Left renal cortex interstitium (tissue), 4 donors: ENCODE results near the gene ADCY4. TPM values are rescaled to one million over a fixed set of nuclear protein-coding genes. Genes with fewer than 3 reads are reported as not detected.
"Not testable (repeated sequence)": the region's sequence is repeated elsewhere in the genome, so short reads cannot be mapped to it uniquely, and the experiment has no call there.

ENCODE experiments used
- DNase-seq, 4 donors: peaks; one replicate each; pipeline ENCODE4 v3.0.0-alpha.2; 2013; ENCODE audit warnings: low read depth in 4 of 4, low spot score in 2 of 4, missing footprints in 1 of 4
- polyA plus RNA-seq, 4 donors: library from polyadenylated mRNA; unstranded; fragments of 120-200 nt; gene quantifications; one replicate each; pipeline ENCODE4 v1.2.1, GENCODE V29; 2013; ENCODE audit not compliant: insufficient read length in 4 of 4

Gene ADCY4
- polyA plus RNA-seq, 4 donors = 15.8 to 26.6 (median 21.4) TPM

DNA sequence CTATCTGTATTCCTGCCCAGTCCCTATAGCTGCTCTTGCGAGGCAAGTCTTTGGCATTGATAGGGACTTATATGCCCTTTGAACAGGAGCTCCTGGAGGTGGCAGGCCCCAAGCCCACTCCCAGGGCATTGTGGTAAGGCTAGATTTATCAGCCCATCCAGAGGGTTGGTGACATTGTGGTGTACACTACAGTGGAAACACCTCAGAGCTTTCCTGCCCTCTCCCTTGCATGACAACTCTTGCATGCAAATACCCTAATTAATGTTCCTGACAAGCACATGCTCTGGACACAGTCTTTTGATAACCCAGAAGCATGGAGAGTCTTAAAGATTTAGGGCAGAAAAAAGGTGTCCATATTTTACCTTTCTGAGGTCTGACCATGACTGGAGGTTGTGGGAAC lies 5.7 kb upstream of the ADCY4 start:
- no peak for DNase-seq

DNA sequence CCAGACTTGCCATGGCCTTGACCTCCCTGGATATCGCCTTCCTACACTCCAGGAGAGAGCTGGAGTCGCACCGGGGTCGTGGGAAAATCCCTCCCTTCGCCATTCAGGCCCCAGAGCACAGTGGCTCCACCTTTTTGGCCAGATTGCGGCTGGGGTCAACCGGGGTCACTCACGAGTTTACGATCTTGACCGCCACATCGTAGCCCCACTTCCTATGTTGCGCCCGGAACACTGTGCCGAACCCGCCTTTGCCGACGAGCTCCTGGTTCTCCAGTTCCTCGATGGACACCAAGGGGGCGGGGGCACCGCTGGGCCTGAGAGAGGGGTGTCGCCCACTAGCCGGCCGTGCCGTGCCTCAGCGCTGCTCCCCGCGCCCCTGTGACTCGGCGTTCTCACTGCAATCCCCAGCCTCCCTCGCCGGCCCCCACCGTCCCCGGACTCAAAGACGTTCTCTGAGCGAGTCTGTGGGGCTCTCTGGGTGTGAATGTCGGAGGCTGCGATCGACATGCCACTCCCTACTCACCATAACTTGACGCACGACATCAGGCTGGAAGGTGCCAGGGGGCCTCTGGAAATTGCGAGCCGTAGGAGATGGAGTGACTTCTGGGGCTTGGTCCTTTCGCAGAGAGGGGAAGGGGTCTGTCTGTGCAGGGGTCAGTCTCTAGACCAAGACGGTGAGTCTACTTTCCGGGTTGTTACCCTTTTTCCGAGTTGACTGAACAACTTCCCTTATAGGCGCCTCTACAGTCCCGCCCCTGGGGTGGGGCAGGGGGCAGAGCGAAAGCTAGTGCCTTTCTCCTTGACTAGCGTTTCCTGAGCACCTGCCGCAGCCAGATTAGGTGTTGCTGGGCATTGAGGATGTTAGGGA lies 4.6 kb upstream of the ADCY4 start, which contains the start of gene RIPK3:
RIPK3 (minus strand) TSS at position 708 of the 868 bp plus-strand sequence; CDS start at position 543, 165 bp downstream.
- DNase-seq = no peak

DNA sequence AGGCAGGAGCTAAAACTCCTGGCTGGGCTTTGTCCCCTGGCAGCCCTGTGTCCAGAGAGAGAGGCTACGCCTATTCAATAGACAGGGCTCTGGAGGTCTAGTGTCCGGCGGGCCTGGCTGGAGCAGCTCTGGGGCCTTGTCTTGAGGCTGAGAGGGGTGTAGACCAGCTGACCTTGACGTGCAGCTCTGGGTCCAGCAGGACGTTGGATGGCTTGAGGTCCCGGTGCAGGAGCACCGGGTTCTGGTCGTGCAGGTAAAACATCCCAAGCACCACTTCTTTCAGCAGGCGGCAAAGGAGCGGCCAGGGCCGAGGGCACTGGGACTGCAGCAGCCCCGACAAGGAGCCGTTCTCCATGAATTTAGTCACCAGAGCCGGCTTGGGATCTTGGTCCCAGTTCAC lies 4.0 kb upstream of the ADCY4 start:
- DNase-seq = no peak

DNA sequence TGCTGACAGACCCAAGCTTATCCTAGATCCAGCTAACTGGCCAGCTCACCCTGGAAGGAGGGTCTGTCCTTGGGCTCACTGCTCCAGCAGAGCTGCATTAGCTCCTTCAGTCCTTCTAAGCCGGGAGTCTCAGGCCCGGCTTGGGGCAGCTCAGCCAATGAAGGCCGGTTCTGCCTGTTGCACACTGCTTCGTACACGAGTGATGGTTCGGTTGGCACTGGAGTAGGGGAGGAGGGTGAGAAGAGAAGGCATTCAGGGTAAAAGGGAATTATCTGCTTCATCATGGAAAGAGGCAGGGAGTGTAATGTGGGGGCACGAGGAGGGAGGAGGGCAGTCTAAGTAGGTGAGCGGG lies 2.9 kb upstream of the ADCY4 start:
- DNase-seq = no peak

DNA sequence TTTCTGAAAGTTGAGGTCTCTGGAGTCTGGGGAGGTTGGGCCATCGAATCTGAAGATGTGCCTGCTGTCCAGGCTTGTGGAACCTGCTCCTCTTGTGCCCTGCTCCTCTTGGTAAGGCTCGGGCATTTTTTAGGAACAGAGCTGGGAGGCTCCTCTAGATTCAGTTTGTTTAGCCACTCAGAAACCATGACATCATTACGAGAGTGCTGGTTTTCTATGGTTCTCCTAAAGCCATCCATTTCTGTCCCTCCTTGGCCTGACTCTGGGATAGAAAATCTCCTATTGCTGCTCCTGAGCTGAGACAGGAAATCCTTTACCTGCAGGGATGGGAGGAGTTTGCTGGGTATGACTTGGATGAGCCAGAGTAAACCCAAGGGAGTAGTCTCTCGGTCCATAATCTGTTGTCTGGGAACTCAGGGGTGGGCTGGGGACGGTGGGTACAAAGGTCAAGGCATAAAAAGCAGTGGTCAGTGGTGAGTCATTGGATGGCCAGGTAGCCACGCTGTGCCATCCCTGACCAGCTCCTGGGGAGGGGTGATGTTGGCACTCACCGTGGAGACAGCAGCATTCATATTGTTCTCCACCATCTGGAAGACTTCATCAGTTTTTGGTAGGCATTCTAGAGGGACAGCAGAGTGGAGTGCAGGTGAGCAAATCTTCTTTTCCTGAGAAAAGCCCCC lies 2.4 kb upstream of the ADCY4 start:
- no peak for DNase-seq

DNA sequence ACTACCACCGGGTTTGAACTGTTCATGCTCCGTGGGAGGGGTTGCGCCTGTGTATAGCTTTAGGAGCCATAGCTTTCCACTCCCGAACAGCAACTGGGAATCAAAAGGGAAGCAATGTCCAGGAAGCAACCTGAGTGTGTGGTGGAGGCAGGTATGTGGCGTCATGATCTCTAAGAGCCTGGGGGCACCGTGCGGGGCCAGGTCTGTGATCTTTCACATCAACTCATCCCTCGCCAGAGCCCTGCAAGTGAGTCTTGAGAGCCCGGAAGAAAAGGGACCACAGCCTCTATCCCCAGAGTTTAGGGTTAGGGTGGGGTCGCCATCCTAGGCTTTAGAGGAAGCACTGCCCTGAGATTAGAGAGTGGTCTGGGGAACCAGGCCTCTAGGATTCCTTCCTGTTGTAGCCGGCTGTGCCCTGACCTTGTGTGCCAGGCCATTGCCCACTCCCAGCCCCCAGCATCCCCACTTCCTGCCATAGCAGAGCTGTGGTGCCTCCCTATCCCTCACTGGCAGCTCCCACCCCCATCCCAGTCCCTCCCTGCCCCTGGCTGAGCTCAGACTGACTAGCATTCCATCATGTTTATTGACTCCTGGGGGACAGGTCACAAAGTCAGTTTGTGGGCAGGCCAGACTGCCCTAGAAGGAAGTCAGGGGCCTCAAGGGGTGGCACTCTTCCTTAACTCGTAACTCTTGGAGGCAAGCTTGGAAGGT lies 745 bp upstream of the ADCY4 start:
- no peak for DNase-seq

DNA sequence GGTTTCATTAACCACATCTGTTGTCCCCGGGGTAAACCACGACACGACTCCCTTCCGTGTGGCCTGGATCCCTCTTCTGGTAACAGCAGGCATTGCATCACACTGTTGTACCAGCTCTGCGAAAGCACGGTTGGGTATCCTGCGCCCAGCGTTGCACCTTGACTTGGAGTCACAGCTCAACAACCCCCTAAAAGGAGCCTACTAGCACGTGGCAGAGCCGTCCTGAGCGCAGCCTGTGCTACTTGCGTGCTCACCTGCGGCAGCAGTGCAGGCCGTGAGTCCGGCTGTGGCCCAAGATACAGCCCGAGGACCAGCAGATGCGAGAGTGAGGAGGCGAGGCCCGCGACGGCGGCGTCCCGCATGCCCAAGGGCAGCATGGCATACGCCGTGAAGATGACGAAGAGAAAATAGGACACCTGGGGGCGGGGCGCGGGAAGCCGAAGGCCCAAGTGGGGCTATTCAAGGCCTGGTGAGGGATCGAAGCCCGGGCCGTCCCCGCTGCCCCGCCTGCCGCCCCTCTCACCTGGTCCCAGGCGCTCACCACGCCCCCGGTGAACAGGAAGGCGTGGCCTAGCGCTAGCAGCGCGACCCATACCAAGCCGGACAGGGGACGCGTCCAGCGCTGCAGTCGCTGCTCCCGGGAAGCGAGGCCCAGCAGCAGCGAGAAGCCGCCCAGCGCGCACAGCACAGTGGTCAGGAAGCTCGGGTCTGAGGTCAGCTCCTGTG lies 2.4 kb downstream of the ADCY4 start:
- DNase-seq = no peak

DNA sequence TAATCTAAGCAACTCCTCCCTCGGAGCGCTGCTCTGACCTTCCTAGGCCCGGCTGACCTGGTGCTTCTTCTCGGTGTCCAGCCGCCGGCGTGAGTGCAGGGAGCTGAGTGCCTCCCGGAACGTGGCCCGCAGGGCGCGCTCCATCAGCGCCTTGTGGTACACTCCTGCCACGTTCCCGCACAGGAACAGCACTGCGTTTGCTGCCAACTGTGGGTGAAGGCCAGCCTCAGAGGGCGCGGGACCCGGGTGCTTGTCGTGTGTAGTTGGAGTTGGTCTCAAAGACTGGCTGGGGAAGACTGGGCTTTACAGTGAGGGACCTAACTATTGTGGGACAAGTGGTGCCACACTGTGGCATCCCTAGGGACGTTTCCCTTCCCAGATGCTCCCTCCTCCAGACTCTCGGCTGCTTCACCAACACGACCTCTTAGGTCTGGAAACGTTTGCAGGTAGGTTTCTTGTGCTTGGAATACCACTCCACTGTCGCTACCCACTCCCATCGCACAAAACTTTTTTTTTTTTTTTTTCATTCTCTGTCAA lies 3.1 kb downstream of the ADCY4 start:
- DNase-seq = no peak

DNA sequence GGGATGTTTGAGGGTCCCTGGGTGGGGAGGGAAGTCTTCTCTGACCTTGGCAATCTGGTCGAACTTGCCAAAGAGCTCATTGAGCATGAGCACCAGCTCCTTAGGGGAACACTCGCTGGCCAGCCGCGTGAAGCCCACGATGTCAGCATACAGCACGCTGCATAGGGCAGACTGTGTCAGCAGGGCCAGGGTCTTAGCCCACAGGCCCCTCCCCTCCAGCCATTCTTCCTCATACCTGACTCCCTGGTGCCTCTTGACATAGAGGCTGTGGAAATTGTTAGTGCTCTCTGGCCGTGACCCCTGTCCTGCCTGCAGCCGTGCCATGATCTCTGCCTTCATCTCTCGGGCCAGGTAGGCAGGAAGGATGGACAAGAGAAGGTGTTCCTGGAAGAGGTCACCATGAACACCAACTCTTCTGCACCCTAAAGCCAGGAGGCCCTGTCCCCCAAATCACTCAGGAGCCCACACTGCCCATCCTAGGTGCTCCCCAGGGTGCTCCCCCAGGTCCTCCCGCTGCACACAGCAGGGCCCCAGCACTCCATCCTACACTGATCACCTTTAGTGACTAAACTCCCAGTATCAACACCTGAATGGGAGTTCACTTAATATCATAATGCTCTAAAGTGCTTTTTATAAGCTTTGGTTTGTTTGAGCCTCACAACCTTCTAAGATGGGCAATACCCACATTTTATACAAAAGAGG lies 3.7 kb downstream of the ADCY4 start:
- DNase-seq = no peak

DNA sequence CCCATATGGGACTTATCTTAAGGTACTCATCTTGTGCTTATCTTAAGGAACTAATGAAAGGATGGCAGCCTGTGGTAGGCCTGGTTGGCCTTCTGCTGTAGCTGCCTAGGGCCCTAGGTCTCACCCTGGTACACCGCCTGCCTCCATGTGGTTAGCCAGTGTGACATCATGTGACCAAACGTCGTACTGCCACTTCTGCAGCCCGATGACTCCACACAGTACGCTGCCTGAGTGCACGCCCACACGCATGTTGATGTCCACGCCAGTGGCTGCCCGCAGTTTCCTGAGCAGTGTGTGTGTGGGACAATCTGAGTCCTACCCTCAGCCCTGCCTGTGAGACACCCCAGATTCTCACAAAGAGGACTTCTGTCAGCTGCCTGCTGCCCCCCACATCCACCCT lies 5.1 kb downstream of the ADCY4 start:
- DNase-seq = no peak

DNA sequence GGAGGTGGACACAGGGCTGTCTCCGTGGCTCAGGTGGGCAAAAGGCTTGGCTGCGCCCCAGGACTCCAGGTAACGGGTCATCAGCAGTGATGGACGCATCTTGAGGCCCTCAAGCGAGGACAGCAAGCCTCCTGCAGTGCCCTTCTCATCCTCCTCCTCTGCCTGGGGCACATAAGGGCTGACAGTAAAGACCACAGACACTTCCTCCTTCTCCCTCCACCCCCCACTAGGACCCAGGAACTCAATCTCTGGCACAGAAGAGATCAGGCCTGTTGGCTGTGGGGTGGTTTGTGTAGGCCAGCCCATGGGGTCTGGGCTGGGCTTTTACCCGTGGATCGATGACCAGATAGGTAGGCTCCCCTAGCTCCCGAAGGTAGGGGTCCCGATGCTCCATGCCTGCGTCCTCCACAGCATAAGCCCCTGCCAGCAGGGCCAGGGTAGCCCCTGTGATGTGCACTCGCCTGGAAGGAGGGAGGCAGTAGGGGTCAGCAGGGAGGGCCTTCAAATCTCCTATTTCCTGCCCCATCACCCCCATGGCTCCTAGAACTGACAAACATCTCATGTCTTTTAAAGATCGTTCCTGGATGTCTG lies 5.7 kb downstream of the ADCY4 start:
- no peak for DNase-seq

DNA sequence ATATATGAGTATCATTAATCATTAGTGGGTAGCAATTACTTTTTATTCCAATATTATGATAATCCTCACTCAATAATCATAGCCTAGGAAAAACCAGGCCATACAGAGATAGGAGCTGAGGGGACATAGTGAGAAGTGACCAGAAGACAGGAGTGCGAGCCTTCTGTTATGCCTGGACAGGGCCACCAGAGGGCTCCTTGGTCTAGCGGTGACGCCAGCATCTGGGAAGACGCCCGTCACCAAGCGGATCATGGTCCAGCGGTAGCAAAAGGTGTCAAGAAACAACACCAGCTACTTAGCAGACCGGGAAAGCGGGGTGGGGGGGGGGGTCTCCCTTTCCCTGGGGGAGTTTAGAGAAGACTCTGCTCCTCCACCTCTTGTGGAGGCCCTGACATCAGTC lies 7.0 kb downstream of the ADCY4 start:
- DNase-seq = not testable (repeated sequence)

DNA sequence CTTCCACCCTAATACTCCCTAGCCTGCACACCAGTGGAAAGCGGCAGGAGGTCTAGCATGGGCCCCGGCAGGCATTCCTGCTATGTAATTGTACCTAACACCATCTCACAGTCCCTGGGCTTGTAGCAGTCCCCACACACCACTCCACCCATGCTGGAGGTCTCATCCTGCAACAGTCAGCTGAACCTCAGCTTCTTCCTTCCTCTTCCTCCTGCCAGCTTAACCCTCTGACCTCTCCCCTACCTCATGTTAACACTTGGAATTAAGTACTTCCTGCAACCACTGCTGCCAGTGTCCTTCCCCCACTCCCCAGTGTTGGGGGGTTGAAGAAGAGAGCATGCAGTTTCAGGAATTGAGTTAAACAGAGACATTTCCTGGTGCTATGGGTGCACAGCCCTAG lies 7.6 kb downstream of the ADCY4 start:
- no peak for DNase-seq

DNA sequence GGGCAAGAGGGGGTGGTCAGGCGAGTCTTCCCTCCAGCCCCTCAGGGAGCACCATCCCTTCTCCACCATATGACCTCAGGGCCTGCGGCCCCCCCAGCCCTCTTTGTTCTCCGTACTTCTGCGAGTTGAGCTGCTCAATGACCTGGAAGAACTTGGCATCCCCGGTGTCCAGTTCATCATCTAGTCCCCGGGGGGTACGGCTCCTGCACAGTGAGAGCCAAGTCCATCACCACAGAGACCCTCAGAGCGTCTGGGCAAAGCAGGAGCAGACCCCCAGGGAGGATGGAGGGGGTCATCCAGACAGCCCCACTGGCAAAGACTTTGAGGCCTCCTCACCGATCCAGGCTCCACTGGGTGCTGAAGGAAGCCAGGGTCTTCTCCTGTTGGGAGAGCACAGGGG lies 8.9 kb downstream of the ADCY4 start:
- no peak for DNase-seq

DNA sequence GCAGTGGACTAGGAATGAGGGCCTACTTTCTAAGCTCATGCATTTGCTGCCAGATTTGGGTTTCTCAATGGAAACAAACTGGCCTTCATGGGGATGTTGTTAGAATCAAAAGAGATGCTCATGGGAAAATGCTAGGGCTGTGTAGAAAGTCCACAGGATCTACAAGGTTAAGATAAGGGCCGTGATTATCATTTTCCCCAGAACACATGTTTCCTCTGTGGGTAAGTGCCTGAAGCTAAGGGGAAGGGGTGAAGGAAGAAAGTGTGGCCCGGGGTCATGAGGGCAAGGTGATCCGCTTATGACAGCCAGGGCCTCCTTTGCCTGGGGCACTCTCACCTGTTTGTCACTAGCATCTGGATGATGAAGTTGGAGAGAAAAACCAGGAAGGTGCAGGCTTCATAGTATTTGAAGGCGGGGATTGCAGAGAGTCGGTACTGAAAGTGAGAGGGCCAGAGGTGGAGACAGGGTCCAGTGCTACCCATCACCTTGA lies 9.8 kb downstream of the ADCY4 start:
- DNase-seq = no peak

DNA sequence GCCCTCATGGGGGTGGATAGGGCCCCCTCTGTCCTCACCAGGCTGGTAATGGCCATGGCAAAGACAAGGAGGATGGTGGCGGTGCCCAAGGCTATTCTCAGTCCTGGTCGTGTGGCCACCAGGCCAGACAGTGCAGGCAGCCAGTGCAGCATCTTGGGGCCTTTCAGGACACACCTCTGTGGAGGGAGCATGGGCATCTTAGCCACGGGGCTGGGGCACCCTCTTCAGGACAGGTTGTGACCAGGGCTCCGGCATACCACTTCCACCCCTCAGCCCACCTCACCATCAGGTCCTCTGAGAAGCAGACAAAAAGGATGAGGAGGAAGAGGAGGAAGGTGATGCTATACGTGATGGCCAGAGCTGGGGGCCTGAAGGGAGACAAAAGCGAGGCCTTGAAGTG lies 10.8 kb downstream of the ADCY4 start:
- no peak for DNase-seq

DNA sequence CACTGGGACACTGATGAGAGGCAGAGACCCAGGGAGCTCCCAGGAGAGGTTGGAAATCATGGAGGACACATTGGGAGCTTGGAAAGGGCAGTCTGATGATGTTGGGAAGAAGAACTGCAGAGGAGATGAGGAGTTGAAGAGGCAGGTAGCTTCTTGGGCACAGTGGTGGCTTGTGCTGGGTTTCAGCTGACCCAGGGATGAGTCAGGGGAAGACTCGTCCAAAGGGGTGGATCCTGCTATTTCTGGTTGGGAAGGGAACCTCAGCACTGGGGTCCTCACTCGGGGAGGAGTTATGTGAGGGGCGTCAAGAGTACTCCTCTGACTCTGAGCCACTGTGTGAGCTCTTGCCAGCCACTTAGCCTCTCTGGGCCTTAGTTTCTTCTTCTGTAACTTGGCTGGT lies 11.5 kb downstream of the ADCY4 start:
- DNase-seq = no peak

DNA sequence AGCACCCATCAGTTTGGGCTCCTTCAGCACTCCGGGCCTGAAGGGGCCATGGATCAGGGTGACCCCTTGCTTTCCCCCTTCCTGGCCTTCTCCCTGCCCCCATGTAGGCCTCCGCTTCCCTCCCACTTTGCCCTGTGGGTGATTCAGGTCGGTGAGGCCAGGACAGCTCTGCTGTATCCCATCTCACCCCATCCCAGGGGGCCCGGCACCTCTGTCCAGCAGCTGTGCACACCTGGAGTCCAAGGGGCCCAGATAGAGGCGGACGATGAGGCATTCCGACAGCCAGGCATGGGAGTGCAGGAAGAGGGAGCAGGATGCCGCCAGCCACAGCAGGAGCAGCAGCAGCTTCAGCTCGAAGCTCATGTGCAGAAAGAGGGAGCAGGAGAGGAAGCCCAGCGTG lies 12.2 kb downstream of the ADCY4 start:
- no peak for DNase-seq

DNA sequence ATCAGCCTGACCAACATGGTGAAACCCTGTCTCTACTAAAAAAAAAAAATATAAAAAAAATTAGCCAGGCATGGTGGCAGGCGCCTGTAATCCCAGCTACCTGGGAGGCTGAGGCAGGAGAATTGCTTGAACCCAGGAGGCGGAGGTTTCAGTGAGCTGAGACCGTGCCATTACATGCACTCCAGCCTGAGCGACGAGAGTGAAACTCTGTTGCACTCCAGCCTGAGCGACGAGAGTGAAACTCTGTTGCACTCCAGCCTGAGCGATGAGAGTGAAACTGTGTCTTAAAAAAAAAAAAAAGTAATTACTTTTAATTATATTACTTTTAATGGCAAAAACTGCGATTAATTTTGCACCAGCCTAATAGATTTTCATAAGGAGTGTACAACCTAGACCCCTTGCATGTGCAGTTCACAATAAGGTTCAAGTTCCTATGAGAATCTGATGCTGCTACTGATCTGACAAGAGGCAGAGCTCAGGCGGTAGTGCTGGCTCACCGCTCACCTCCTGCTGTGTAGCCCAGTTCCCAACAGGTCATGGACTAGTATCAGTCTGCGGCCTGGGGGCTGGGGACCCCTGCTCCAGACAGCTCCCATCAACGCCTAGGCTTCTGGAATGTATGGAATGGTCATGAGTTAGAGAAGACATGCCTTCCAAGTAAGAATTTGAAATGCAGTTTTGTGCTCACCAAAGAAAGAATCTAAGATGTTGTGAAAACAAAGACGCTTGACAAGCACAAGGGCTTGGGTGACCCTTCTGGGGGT lies 13.5 kb downstream of the ADCY4 start:
- no peak for DNase-seq
